Measurements from ENCODE around the gene LGALSL.

The LGALSL gene

GRCh38 chr2:64453770-64454385 is at the start of gene LGALSL:
LGALSL (plus strand) TSS chr2:64454162; CDS start chr2:64454546, 384 bp downstream.
- DNase-seq: peak; percentile 41 to 45

- DNase-seq: no peak
Observed at GRCh38 chr2:64404743-64405142, 49.2 kb upstream of the LGALSL start.

GRCh38 chr2:64405581-64406406 is 48.2 kb upstream of the LGALSL start:
- no peak for DNase-seq

GRCh38 chr2:64406407-64406774 is 47.6 kb upstream of the LGALSL start:
- no peak for DNase-seq

GRCh38 chr2:64408031-64408430 is 45.9 kb upstream of the LGALSL start:
- DNase-seq: no peak

- DNase-seq: no peak
Observed at GRCh38 chr2:64410671-64411070, 43.3 kb upstream of the LGALSL start.

GRCh38 chr2:64412671-64413070 is 41.3 kb upstream of the LGALSL start:
- no peak for DNase-seq

GRCh38 chr2:64414736-64415435 is 39.1 kb upstream of the LGALSL start:
- DNase-seq: no peak

- DNase-seq: no peak
Observed at GRCh38 chr2:64417624-64418023, 36.3 kb upstream of the LGALSL start.

- no peak for DNase-seq
Observed at GRCh38 chr2:64419596-64420165, 34.3 kb upstream of the LGALSL start.

- no peak for DNase-seq
Observed at GRCh38 chr2:64420677-64421076, 33.3 kb upstream of the LGALSL start.

GRCh38 chr2:64421201-64421600 is 32.8 kb upstream of the LGALSL start:
- no peak for DNase-seq

- DNase-seq: no peak
Observed at GRCh38 chr2:64422466-64422865, 31.5 kb upstream of the LGALSL start.

GRCh38 chr2:64423303-64423702 is 30.7 kb upstream of the LGALSL start:
- DNase-seq: no peak

GRCh38 chr2:64424416-64424987 is 29.5 kb upstream of the LGALSL start:
- no peak for DNase-seq

- no peak for DNase-seq
Observed at GRCh38 chr2:64426183-64426952, 27.6 kb upstream of the LGALSL start.

- DNase-seq: no peak
Observed at GRCh38 chr2:64434039-64434657, 19.8 kb upstream of the LGALSL start.

- DNase-seq: no peak
Observed at GRCh38 chr2:64437883-64438282, 16.1 kb upstream of the LGALSL start.

GRCh38 chr2:64439194-64439593 is 14.8 kb upstream of the LGALSL start:
- no peak for DNase-seq

- DNase-seq: no peak
Observed at GRCh38 chr2:64440843-64441242, 13.1 kb upstream of the LGALSL start.

- no peak for DNase-seq
Observed at GRCh38 chr2:64442277-64442676, 11.7 kb upstream of the LGALSL start.
